ENCODE results near the gene JCAD. TPM values are rescaled to one million over a fixed set of nuclear protein-coding genes. Genes with fewer than 3 reads are reported as not detected.

JCAD gene
- total RNA-seq, 1 experiment from 2014 or later, result 36.7 TPM

DNA sequence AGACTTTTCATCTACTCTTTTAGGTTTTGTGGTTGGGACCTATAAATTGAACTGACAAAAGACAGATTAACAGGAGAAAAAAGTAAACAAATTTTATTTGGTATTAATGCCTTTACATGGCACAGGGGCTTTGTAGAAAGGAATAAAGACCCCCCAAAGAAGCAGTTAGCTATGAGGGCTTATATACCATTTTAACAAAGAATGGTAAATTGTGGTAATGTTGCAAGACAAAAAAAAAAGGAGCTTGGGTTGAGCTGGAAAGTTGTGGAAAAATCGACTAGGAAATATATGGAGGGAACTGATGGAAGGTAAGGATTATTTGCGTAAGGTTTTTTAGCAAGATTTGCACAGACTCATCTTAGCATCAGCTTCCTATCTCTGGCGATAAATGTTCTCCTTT lies 84.6 kb downstream of the JCAD start:
- no peak overlapping the region for H2AFZ ChIP-seq
- ChIA-PET POLR2A (ENCODE audit: unreplicated experiment) (no interaction called here), CTCF (no interaction called here)
- no peak overlapping the region for H3K4me2 ChIP-seq
- intact Hi-C loops (cut with micrococcal nuclease; ENCODE audit: unreplicated experiment), result no loop called here
- no peaks in the 10 kb centered on the region for H3K9me2 ChIP-seq (ENCODE audit: insufficient read depth)
- H3K4me1 ChIP-seq (replicated peaks; ENCODE audit: insufficient read depth), result no peaks in the 10 kb centered on the region
- no TSS peak for BruUV-seq (replicated peaks)
- TF ChIP-seq EZH2 (IDR thresholded peaks at IDR 0.05; ENCODE audit: low read depth), result no peak
- H3K27ac ChIP-seq, result no peak overlapping the region
- H3K79me2 ChIP-seq (ENCODE audit: low read depth), result no peaks in the 10 kb centered on the region
- H4K20me1 ChIP-seq (ENCODE audit: insufficient read depth), result no peaks in the 10 kb centered on the region
- no peaks in the 10 kb centered on the region for H3K27me3 ChIP-seq (ENCODE audit: insufficient read depth, low read depth)
- no peaks in the 10 kb centered on the region for H3K9me3 ChIP-seq (ENCODE audit: insufficient read depth, low read depth)
- no peak for DNase-seq
- H3K4me3 ChIP-seq, result no peak overlapping the region
- H3F3A ChIP-seq (ENCODE audit: insufficient read depth, low read depth), result no peaks in the 10 kb centered on the region
- H3K36me3 ChIP-seq (ENCODE audit: low read depth), result no peaks in the 10 kb centered on the region

- Histone ChIP-seq H3K9me2 (ENCODE audit: insufficient read depth) (no peaks in the 10 kb centered on the region), H3K9me3 (ENCODE audit: insufficient read depth, low read depth) (no peaks in the 10 kb centered on the region), H3F3A (ENCODE audit: insufficient read depth, low read depth) (no peaks in the 10 kb centered on the region), H3K4me3 (no peak overlapping the region), H3K27me3 (ENCODE audit: insufficient read depth, low read depth) (no peaks in the 10 kb centered on the region), H3K4me1 (replicated peaks; ENCODE audit: insufficient read depth) (no peaks in the 10 kb centered on the region), H3K36me3 (ENCODE audit: low read depth) (no peaks in the 10 kb centered on the region), H3K79me2 (ENCODE audit: low read depth) (no peaks in the 10 kb centered on the region), H4K20me1 (ENCODE audit: insufficient read depth) (no peaks in the 10 kb centered on the region), H2AFZ (no peak overlapping the region), H3K4me2 (no peak overlapping the region), H3K27ac (no peak overlapping the region)
- ChIA-PET CTCF (no interaction called here), POLR2A (ENCODE audit: unreplicated experiment) (no interaction called here)
- intact Hi-C loops (cut with micrococcal nuclease; ENCODE audit: unreplicated experiment), result no loop called here
- BruUV-seq (replicated peaks), result no TSS peak
- TF ChIP-seq EZH2 (IDR thresholded peaks at IDR 0.05; ENCODE audit: low read depth) (no peak), CTCF (conservative IDR thresholded peaks at IDR 0.05) (no peak)
- DNase-seq, result no peak
Observed at GRCh38 chr10:29973921-29974320, 85.5 kb downstream of the JCAD start.

DNA sequence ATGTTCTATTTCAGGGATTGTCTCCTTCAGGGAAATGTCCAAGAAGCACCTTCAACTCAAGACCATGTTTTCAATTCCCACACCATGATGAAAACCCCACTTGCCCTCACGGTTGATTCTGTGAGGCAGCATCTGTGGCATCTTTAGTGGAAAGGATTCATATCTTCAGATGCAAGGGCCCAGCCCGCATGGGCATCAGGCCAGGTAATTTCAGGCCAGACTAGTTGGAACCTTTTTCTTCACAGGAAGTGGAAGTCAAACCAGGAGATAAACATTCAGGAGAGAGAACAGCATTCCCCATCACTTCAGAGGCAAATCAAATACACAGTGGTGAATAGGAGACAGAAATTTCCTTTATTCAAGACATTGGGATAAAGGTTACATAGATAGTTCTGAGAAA lies 88.8 kb downstream of the JCAD start:
- H3K79me2 ChIP-seq (ENCODE audit: low read depth), result no peaks in the 10 kb centered on the region
- no peaks in the 10 kb centered on the region for H3K9me3 ChIP-seq (ENCODE audit: insufficient read depth, low read depth)
- ChIA-PET CTCF (no interaction called here), POLR2A (ENCODE audit: unreplicated experiment) (no interaction called here)
- no peaks in the 10 kb centered on the region for H3K36me3 ChIP-seq (ENCODE audit: low read depth)
- no peaks in the 10 kb centered on the region for H3F3A ChIP-seq (ENCODE audit: insufficient read depth, low read depth)
- H3K4me3 ChIP-seq, result no peak overlapping the region
- H4K20me1 ChIP-seq (ENCODE audit: insufficient read depth), result no peaks in the 10 kb centered on the region
- no peaks in the 10 kb centered on the region for H3K27me3 ChIP-seq (ENCODE audit: insufficient read depth, low read depth)
- H3K9me2 ChIP-seq (ENCODE audit: insufficient read depth), result no peaks in the 10 kb centered on the region
- no peak for DNase-seq
- no peak overlapping the region for H3K27ac ChIP-seq
- no peak for TF ChIP-seq CTCF (conservative IDR thresholded peaks at IDR 0.05)
- TF ChIP-seq EZH2 (IDR thresholded peaks at IDR 0.05; ENCODE audit: low read depth), result no peak
- intact Hi-C loops (cut with micrococcal nuclease; ENCODE audit: unreplicated experiment), result no loop called here
- no peak overlapping the region for H2AFZ ChIP-seq
- no peaks in the 10 kb centered on the region for H3K4me1 ChIP-seq (replicated peaks; ENCODE audit: insufficient read depth)
- no TSS peak for BruUV-seq (replicated peaks)
- no peak overlapping the region for H3K4me2 ChIP-seq

- H3K4me1 ChIP-seq (replicated peaks; ENCODE audit: insufficient read depth), result no peaks in the 10 kb centered on the region
- H2AFZ ChIP-seq, result no peak overlapping the region
- H3K4me3 ChIP-seq, result no peak overlapping the region
- ChIA-PET CTCF (no interaction called here), POLR2A (ENCODE audit: unreplicated experiment) (no interaction called here)
- no peak overlapping the region for H3K4me2 ChIP-seq
- no peak for TF ChIP-seq CTCF (conservative IDR thresholded peaks at IDR 0.05)
- TF ChIP-seq EZH2 (IDR thresholded peaks at IDR 0.05; ENCODE audit: low read depth), result no peak
- no peaks in the 10 kb centered on the region for H3F3A ChIP-seq (ENCODE audit: insufficient read depth, low read depth)
- H3K9me2 ChIP-seq (ENCODE audit: insufficient read depth), result no peaks in the 10 kb centered on the region
- H3K36me3 ChIP-seq (ENCODE audit: low read depth), result no peaks in the 10 kb centered on the region
- H3K9me3 ChIP-seq (ENCODE audit: insufficient read depth, low read depth), result no peaks in the 10 kb centered on the region
- no TSS peak for BruUV-seq (replicated peaks)
- intact Hi-C loops (cut with micrococcal nuclease; ENCODE audit: unreplicated experiment), result no loop called here
- no peaks in the 10 kb centered on the region for H4K20me1 ChIP-seq (ENCODE audit: insufficient read depth)
- no peak for DNase-seq
- no peaks in the 10 kb centered on the region for H3K27me3 ChIP-seq (ENCODE audit: insufficient read depth, low read depth)
- no peak overlapping the region for H3K27ac ChIP-seq
- no peaks in the 10 kb centered on the region for H3K79me2 ChIP-seq (ENCODE audit: low read depth)
Observed at GRCh38 chr10:29970012-29970396, 89.4 kb downstream of the JCAD start.

Data from PC-9 (cell line).